NCI-H524 treated with DMSO at 0.1 percent for 48 hours (cell line): ENCODE results near the gene PROSER2.
"Not testable (repeated sequence)": the region's sequence is repeated elsewhere in the genome, so short reads cannot be mapped to it uniquely, and the experiment has no call there.

ENCODE experiments used
- DNase-seq: peaks from one replicate; lab custom pipeline; 2025; lab: John Stamatoyannopoulos, UW

Gene PROSER2

GRCh38 chr10:11886138-11886474, 63.0 kb downstream of the PROSER2 start:
- DNase-seq: no peak

GRCh38 chr10:11886851-11887250, 63.7 kb downstream of the PROSER2 start:
- DNase-seq: no peak

- DNase-seq: no peak
Measured at GRCh38 chr10:11887381-11888227, 64.4 kb downstream of the PROSER2 start.

GRCh38 chr10:11889263-11889662, 66.1 kb downstream of the PROSER2 start:
- DNase-seq: not testable (repeated sequence)

GRCh38 chr10:11891776-11892486, 68.8 kb downstream of the PROSER2 start:
- DNase-seq: no peak

- no peak for DNase-seq
Measured at GRCh38 chr10:11893749-11894278, 70.7 kb downstream of the PROSER2 start.

GRCh38 chr10:11894381-11895107, 71.4 kb downstream of the PROSER2 start:
- no peak for DNase-seq

- no peak for DNase-seq
Measured at GRCh38 chr10:11895108-11895466, 71.9 kb downstream of the PROSER2 start.

- DNase-seq: no peak
Measured at GRCh38 chr10:11895598-11895997, 72.4 kb downstream of the PROSER2 start.

GRCh38 chr10:11896549-11897200, 73.5 kb downstream of the PROSER2 start:
- no peak for DNase-seq

- DNase-seq: no peak
Measured at GRCh38 chr10:11898033-11898371, 74.8 kb downstream of the PROSER2 start.

- DNase-seq: no peak
Measured at GRCh38 chr10:11898372-11899066, 75.4 kb downstream of the PROSER2 start.

- no peak for DNase-seq
Measured at GRCh38 chr10:11899067-11899876, 76.1 kb downstream of the PROSER2 start.

- no peak for DNase-seq
Measured at GRCh38 chr10:11901036-11901301, 77.8 kb downstream of the PROSER2 start.

GRCh38 chr10:11901454-11901832, 78.3 kb downstream of the PROSER2 start:
- DNase-seq: no peak

- no peak for DNase-seq
Measured at GRCh38 chr10:11901833-11902475, 78.8 kb downstream of the PROSER2 start.

GRCh38 chr10:11902646-11903045, 79.5 kb downstream of the PROSER2 start:
- DNase-seq: no peak

GRCh38 chr10:11906714-11907113, 83.6 kb downstream of the PROSER2 start:
- DNase-seq: no peak

- no peak for DNase-seq
Measured at GRCh38 chr10:11907914-11908313, 84.8 kb downstream of the PROSER2 start.

- DNase-seq: no peak
Measured at GRCh38 chr10:11908536-11908935, 85.4 kb downstream of the PROSER2 start.

- no peak for DNase-seq
Measured at GRCh38 chr10:11908991-11909390, 85.8 kb downstream of the PROSER2 start.
